ENCODE data around the gene NKAIN2.
"Not testable (repeated sequence)": the region's sequence is repeated elsewhere in the genome, so short reads cannot be mapped to it uniquely, and the experiment has no call there.

The NKAIN2 gene

DNA sequence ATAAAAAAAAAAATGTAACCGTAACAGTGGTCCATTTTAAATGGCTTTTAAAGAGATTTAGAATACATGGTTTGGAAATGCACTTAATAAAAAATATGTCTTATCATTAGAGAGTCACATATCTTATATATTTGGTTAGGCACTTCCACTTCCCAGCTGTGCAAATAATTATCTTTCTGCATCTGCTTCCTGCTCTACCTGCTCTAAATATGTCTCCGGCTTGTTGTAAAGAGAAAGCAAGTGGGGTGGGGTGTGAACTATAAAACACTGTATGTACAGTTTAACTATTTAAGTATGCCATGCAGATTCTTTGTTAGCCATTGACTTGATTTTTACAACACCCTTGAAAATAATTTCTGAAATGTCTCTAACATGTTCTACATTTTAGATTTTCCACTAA lies 106.3 kb downstream of the NKAIN2 start:
- no peak overlapping the region for H3K4me3 ChIP-seq (ENCODE audit: low read depth, low read length)
- TF ChIP-seq, protein P1, sequence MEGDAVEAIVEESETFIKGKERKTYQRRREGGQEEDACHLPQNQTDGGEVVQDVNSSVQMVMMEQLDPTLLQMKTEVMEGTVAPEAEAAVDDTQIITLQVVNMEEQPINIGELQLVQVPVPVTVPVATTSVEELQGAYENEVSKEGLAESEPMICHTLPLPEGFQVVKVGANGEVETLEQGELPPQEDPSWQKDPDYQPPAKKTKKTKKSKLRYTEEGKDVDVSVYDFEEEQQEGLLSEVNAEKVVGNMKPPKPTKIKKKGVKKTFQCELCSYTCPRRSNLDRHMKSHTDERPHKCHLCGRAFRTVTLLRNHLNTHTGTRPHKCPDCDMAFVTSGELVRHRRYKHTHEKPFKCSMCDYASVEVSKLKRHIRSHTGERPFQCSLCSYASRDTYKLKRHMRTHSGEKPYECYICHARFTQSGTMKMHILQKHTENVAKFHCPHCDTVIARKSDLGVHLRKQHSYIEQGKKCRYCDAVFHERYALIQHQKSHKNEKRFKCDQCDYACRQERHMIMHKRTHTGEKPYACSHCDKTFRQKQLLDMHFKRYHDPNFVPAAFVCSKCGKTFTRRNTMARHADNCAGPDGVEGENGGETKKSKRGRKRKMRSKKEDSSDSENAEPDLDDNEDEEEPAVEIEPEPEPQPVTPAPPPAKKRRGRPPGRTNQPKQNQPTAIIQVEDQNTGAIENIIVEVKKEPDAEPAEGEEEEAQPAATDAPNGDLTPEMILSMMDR (IDR thresholded peaks at IDR 0.05; ENCODE audit: low read depth, low read length, missing control alignments): no peak
- no peak for DNase-seq (ENCODE audit: low read depth)

DNA sequence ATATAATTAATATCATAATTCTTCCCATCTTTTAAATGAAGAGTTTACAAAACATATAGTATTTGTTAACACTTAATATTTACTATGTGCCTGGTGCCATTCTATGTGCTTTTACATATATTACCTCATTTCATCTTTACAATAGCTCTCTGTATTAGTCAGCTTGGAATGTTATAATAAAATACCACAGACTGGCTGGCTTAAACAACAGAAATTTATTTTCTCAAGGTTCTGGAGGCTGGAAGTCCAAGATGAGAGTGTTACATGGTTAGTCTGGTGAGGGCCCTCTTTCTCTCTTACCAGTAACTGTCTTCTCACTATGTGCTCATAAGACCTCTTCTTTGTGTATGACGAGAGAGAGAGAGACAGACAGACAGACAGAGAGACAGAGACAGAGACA lies 110.2 kb downstream of the NKAIN2 start:
- TF ChIP-seq, protein P1 (IDR thresholded peaks at IDR 0.05; ENCODE audit: low read depth, low read length, missing control alignments): no peak
- DNase-seq (ENCODE audit: low read depth): no peak
- H3K4me3 ChIP-seq (ENCODE audit: low read depth, low read length): no peak overlapping the region

DNA sequence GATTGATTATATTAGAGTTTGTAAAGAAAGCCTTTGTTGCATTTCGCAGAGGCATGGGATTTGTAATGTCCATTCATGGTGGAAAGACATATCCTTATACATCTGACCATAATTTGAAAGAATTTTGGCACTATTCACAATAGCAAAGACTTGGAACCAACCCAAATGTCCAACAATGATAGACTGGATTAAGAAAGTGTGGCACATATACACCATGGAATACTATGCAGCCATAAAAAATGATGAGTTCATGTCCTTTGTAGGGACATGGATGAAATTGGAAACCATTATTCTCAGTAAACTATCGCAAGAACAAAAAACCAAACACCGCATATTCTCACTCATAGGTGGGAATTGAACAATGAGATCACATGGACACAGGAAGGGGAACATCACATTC lies 119.7 kb downstream of the NKAIN2 start:
- not testable (repeated sequence) for DNase-seq (ENCODE audit: low read depth); H3K4me3 ChIP-seq (ENCODE audit: low read depth, low read length)

DNA sequence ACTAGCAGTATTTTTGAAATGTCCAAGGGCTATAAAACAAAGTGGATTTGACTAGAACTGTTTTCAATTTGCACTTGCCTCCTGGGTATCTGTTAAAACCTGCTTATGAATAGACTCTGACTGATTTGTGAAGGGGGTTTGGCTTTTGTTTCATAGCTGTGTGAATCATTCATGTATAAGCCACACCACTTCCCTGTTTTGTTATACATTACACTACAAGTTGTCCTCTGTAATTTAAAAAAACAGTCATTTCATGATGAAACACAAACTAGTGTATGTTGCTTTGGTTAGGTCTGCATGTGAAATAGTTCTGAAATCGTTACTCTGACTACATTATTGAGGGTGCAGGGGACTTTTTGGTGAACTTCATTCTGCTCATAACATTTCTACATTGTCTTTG lies 121.7 kb downstream of the NKAIN2 start:
- TF ChIP-seq, protein P1 (IDR thresholded peaks at IDR 0.05; ENCODE audit: low read depth, low read length, missing control alignments): no peak
- no peak overlapping the region for H3K4me3 ChIP-seq (ENCODE audit: low read depth, low read length)
- DNase-seq (ENCODE audit: low read depth): peak; percentile 1

DNA sequence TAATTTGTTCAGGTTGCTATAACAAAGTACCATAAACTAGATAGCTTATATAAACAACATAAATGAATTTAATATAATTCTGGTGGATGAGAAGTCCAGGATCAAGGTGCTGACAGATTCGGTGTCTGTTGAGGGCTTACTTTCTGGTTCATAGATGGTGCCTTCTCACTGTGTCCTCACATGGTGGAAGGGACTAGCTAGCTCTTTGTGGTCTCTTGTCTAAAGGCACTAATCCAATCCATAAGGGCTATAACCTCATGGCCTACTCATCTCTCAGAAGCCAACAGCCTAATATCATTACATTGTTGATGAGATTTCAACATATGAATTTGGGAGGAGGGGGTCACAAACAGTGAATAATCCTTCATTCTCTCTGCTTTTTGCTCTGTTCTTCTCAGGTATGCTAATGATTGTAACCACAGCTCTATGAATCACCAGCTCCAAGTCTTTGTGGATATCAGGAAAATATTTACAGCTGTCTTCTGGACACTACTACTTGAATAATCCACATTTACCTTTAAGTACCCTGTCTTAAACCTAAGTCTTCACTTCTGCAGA lies 122.3 kb downstream of the NKAIN2 start:
- H3K4me3 ChIP-seq (ENCODE audit: low read depth, low read length): no peak overlapping the region
- no peak for DNase-seq (ENCODE audit: low read depth)
- TF ChIP-seq, protein P1 (IDR thresholded peaks at IDR 0.05; ENCODE audit: low read depth, low read length, missing control alignments): no peak

DNA sequence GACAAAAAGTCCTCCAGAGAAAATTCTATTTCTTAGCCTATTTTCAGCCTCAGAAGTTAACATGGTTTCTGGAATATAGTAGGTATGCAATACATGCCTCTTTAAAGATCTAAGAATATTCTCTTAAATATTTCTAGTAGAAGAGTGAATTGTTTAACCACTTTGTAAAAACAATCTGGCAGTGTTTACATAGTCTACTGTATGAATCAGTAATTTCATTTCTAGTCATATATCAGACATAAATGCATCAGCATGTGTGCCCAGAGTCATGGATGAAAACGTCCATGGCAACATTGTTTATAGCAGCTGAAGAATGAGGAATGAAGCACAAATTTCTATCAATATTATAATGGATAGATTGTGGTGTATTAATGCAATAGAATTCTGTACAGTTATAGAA lies 124.9 kb downstream of the NKAIN2 start:
- DNase-seq (ENCODE audit: low read depth): no peak
- no peak overlapping the region for H3K4me3 ChIP-seq (ENCODE audit: low read depth, low read length)
- TF ChIP-seq, protein P1 (IDR thresholded peaks at IDR 0.05; ENCODE audit: low read depth, low read length, missing control alignments): no peak

DNA sequence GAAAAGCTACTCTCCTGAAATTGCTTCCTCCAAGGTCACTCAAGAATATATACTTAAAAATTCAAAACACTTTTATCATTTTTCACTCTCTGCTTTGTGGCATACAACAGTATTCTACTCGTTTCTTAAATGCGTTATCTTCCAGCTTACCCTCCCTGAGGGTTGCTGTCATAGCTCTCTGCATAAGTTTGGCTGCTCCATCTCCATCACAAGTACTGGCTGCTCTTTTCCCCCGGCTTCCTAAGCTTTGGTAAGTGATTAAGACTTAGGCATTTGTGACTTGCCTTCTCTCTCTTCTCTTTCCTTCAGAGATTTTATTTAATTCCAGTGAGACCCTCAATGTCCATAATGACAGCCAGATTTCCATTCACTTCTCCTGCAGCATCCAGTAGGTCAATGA lies 128.3 kb downstream of the NKAIN2 start:
- TF ChIP-seq, protein P1 (IDR thresholded peaks at IDR 0.05; ENCODE audit: low read depth, low read length, missing control alignments): no peak
- no peak for DNase-seq (ENCODE audit: low read depth)
- no peak overlapping the region for H3K4me3 ChIP-seq (ENCODE audit: low read depth, low read length)
